K562 (cell line): Measurements from ENCODE around the gene EME1. TPM values are rescaled to one million over a fixed set of nuclear protein-coding genes. Genes with fewer than 3 reads are reported as not detected.

ENCODE experiments used
- ARHGAP35 ChIP-seq: fragments of 450-650 bp; IDR thresholded peaks from 2 replicates; pipeline ENCODE4 v1.6.1; 2018; ENCODE audit not compliant: partially characterized antibody
- CBFA2T3 ChIP-seq: fragments of 450-650 bp; IDR thresholded peaks from 2 replicates; pipeline ENCODE4 v1.6.1; 2017
- CBFB ChIP-seq: sonication (generic); formaldehyde crosslinking; IDR thresholded peaks from 2 replicates; pipeline ENCODE4 v1.4.0; 2020; ENCODE audit warnings: mild to moderate bottlenecking, missing genetic modification reagents
- ERF ChIP-seq: fragments of 450-650 bp; formaldehyde crosslinking; IDR thresholded peaks from 2 replicates; pipeline ENCODE4 v1.4.0; 2020; ENCODE audit warnings: mild to moderate bottlenecking, mixed read lengths
- ESRRA ChIP-seq: fragments of 450-650 bp; IDR thresholded peaks from 2 replicates; pipeline ENCODE4 v1.6.1; 2014; ENCODE audit warnings: low read depth, mild to moderate bottlenecking, moderate library complexity, borderline replicate concordance
- FIP1L1 ChIP-seq: fragments of 200-400 bp; formaldehyde crosslinking; IDR thresholded peaks from 2 replicates; pipeline ENCODE4 v1.6.1; 2018; ENCODE audit warnings: mild to moderate bottlenecking, low read depth, low read length; ENCODE audit not compliant: poor library complexity, severe bottlenecking
- GATAD2B ChIP-seq: fragments of 450-650 bp; IDR thresholded peaks from 2 replicates; pipeline ENCODE4 v1.6.1; 2017; ENCODE audit warnings: mild to moderate bottlenecking, borderline replicate concordance
- HNRNPK ChIP-seq: fragments of 200-400 bp; formaldehyde crosslinking; IDR thresholded peaks from one replicate; pipeline ENCODE4 v1.6.1; 2018; ENCODE audit warnings: mild to moderate bottlenecking, low read depth, low read length; ENCODE audit not compliant: poor library complexity, severe bottlenecking
- HSF4 ChIP-seq: fragments of 250-450 bp; sonication (Bioruptor Pico); IDR thresholded peaks from 2 replicates; pipeline ENCODE4 v2.1.2; 2022; ENCODE audit warnings: mild to moderate bottlenecking, moderate library complexity, borderline replicate concordance
- LARP7 ChIP-seq: fragments of 450-650 bp; IDR thresholded peaks from 2 replicates; pipeline ENCODE4 v1.6.1; 2016
- MAZ ChIP-seq, 2 experiments: fragments of 450-650 bp in 1 of 2; sonication (generic) in 1 of 2; formaldehyde crosslinking; IDR thresholded peaks in 1 of 2; conservative IDR thresholded peaks in 1 of 2; 2 replicates each; pipeline versions ENCODE4 v1.4.0 to v1.5.0; 2020; ENCODE audit warnings: mild to moderate bottlenecking in 1 of 2, missing genetic modification reagents in 1 of 2
- MIER1 ChIP-seq: fragments of 450-650 bp; IDR thresholded peaks from 2 replicates; pipeline ENCODE4 v1.6.1; 2016; ENCODE audit warnings: antibody characterized with exemption, mild to moderate bottlenecking, low read depth
- MYC ChIP-seq, 2 experiments: fragments of 250-450 bp in 1 of 2; sonication (Bioruptor Pico) in 1 of 2; IDR thresholded peaks; 2 replicates each; pipeline versions ENCODE4 v1.5.1 to v1.6.1; 2012 to 2021; ENCODE audit warnings: low read depth in 2 of 2, borderline replicate concordance in 1 of 2, improper control_type of control experiment in 1 of 2, low read length in 1 of 2, mild to moderate bottlenecking in 1 of 2, moderate library complexity in 1 of 2
- RCOR1 ChIP-seq, 2 experiments: IDR thresholded peaks; 2 replicates each; pipeline ENCODE4 v1.6.1; 2012; ENCODE audit warnings: low read depth in 2 of 2, low read length in 2 of 2, borderline replicate concordance in 1 of 2, improper control_type of control experiment in 1 of 2
- SMARCA5 ChIP-seq: fragments of 450-650 bp; IDR thresholded peaks from 2 replicates; pipeline ENCODE4 v1.6.1; 2016
- SRSF3 ChIP-seq: fragments of 200-400 bp; formaldehyde crosslinking; IDR thresholded peaks from 2 replicates; pipeline ENCODE4 v1.6.1; 2016; ENCODE audit warnings: mild to moderate bottlenecking, low read length, moderate library complexity; ENCODE audit not compliant: insufficient read depth
- TFAP4 ChIP-seq: sonication (generic); formaldehyde crosslinking; IDR thresholded peaks from 2 replicates; pipeline ENCODE4 v1.8.0; 2022; ENCODE audit warnings: missing genetic modification reagents, mild to moderate bottlenecking, moderate library complexity, borderline replicate concordance
- TOE1 ChIP-seq, 2 experiments: fragments of 450-650 bp in 1 of 2; sonication (generic) in 1 of 2; formaldehyde crosslinking in 1 of 2; IDR thresholded peaks; 2 replicates each; pipeline versions ENCODE4 v1.7.1 to v1.8.0; 2016 to 2022; ENCODE audit warnings: borderline replicate concordance in 2 of 2, mild to moderate bottlenecking in 2 of 2, antibody characterized with exemption in 1 of 2, inconsistent platforms in 1 of 2, low read depth in 1 of 2, missing genetic modification reagents in 1 of 2, moderate library complexity in 1 of 2
- TRIM28 ChIP-seq: fragments of 450-650 bp; IDR thresholded peaks from 2 replicates; pipeline ENCODE4 v1.6.1; 2017
- U2AF1 ChIP-seq: fragments of 200-400 bp; formaldehyde crosslinking; optimal IDR thresholded peaks from 2 replicates; pipeline ENCODE3; 2017; ENCODE audit warnings: mild to moderate bottlenecking, low read depth, low read length, moderate library complexity
- ZNF511 ChIP-seq: sonication (generic); formaldehyde crosslinking; IDR thresholded peaks from 2 replicates; pipeline ENCODE4 v1.8.0; 2022; ENCODE audit warnings: mild to moderate bottlenecking, missing genetic modification reagents
- ZNF644 ChIP-seq: fragments of 200-800 bp; sonication (Bioruptor generic); IDR thresholded peaks from 2 replicates; pipeline ENCODE4 v1.6.1; 2016; ENCODE audit warnings: low read depth, missing genetic modification characterization, missing compliant biosample characterization
- polyA plus RNA-seq, 8 experiments: library from polyadenylated mRNA; depleted of rRNA in 4 of 8; stranded (reverse) in 5 of 8; unstranded in 3 of 8; fragments of >200 nt; fragmentation: Nextera tagmentation in 2 of 8; fragmentation: Illumina TruSeq in 1 of 8; extraction: Ambion mirVana in 2 of 8; extraction: Trizol in 1 of 8; gene quantifications; 2 replicates each; pipeline versions ENCODE4 v1.2.1 to v1.2.3, GENCODE V29; 2011 to 2014; ENCODE audit warnings: inconsistent platforms in 1 of 8, missing spikeins in 1 of 8
- total RNA-seq, 7 experiments: library from RNA; depleted of rRNA in 6 of 7; stranded (reverse); fragments of >200 nt in 6 of 7; fragmentation: Illumina TruSeq in 2 of 7; extraction: Trizol in 2 of 7; gene quantifications; 2 replicates each; pipeline versions ENCODE4 v1.2.1 to v1.2.3, GENCODE V29; 2011 to 2021; ENCODE audit warnings: low replicate concordance in 1 of 7
- TF ChIP-seq, protein P1 (sequence below): sonication (generic); formaldehyde crosslinking; IDR thresholded peaks from 2 replicates; pipeline ENCODE4 v1.8.1; 2023; ENCODE audit warnings: mild to moderate bottlenecking, missing genetic modification reagents

EME1 gene
- total and polyA plus RNA-seq, 9 of the 15 experiments (the other 6 are each of a cell fraction or from before 2014, with no cell fraction given) = 14.6 to 44.1 (median 24.0) TPM

GRCh38 chr17:50397111-50397918 is 24.3 kb downstream of the EME1 start, which contains the start of gene LRRC59 (continued):
- TF ChIP-seq, protein P1, sequence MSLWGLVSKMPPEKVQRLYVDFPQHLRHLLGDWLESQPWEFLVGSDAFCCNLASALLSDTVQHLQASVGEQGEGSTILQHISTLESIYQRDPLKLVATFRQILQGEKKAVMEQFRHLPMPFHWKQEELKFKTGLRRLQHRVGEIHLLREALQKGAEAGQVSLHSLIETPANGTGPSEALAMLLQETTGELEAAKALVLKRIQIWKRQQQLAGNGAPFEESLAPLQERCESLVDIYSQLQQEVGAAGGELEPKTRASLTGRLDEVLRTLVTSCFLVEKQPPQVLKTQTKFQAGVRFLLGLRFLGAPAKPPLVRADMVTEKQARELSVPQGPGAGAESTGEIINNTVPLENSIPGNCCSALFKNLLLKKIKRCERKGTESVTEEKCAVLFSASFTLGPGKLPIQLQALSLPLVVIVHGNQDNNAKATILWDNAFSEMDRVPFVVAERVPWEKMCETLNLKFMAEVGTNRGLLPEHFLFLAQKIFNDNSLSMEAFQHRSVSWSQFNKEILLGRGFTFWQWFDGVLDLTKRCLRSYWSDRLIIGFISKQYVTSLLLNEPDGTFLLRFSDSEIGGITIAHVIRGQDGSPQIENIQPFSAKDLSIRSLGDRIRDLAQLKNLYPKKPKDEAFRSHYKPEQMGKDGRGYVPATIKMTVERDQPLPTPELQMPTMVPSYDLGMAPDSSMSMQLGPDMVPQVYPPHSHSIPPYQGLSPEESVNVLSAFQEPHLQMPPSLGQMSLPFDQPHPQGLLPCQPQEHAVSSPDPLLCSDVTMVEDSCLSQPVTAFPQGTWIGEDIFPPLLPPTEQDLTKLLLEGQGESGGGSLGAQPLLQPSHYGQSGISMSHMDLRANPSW (CRISPR knock-in tag) = peak; percentile 79; the same call in 1 of the 2 replicates
- no peak for TF ChIP-seq TRIM28
- peak; percentile 30 for TF ChIP-seq HNRNPK
- TF ChIP-seq MYC (IDR thresholded peaks at IDR 0.05; ENCODE audit: low read depth, low read length) = peak; percentile 88
- TF ChIP-seq MYC (CRISPR knock-in tag; IDR thresholded peaks at IDR 0.05; ENCODE audit: borderline replicate concordance, low read depth) = peak; percentile 78
- peak; percentile 95 for TF ChIP-seq TFAP4 (CRISPR knock-in tag)
- TF ChIP-seq ZNF644 (tag) = 0 out of 2 replicates have a peak, but pooled peaks have one; percentile 59
- no peak for TF ChIP-seq ARHGAP35
- TF ChIP-seq CBFA2T3 = peak; percentile 36
- TF ChIP-seq FIP1L1 = peak; percentile 96
- 0 out of 2 replicates have a peak, but pooled peaks have one; percentile 62 for TF ChIP-seq SRSF3
- TF ChIP-seq U2AF1 = peak; percentile 100
- TF ChIP-seq ESRRA = peak; percentile 83
- TF ChIP-seq TOE1 (IDR thresholded peaks at IDR 0.05; ENCODE audit: borderline replicate concordance) = peak; percentile 83
- TF ChIP-seq TOE1 (CRISPR knock-in tag; IDR thresholded peaks at IDR 0.05; ENCODE audit: borderline replicate concordance, low read depth) = peak; percentile 91; the same call in 1 of the 2 replicates
- TF ChIP-seq SMARCA5 = no peak; the same call in 1 of the 2 replicates
- TF ChIP-seq ZNF511 (CRISPR knock-in tag) = peak; percentile 89
- TF ChIP-seq MIER1 = no peak
- TF ChIP-seq GATAD2B = peak; percentile 96
- TF ChIP-seq HSF4 = no peak
- TF ChIP-seq MAZ (CRISPR knock-in tag; conservative IDR thresholded peaks at IDR 0.05 in 1 of 2, IDR thresholded peaks at IDR 0.05 in 1 of 2) = peak; percentile 93 to 98
- TF ChIP-seq LARP7 = no peak
- TF ChIP-seq CBFB (CRISPR knock-in tag) = peak; percentile 93
- TF ChIP-seq ERF (CRISPR knock-in tag) = peak; percentile 78; the same call in 1 of the 2 replicates
- TF ChIP-seq RCOR1 (IDR thresholded peaks at IDR 0.05; ENCODE audit: borderline replicate concordance in 1 of 2, low read depth in 2 of 2, low read length in 2 of 2) = peak in 1 of 2 experiments; percentile 64; a peak in 1 of 4 replicates
